HEK293 (cell line): ENCODE results near the gene CPA5.

Experiments used
- CTCF ChIA-PET: fragments of 350-600 bp; formaldehyde crosslinking; extraction: SDS; loops from one replicate; lab custom pipeline; 2021; ENCODE audit warnings: antibody characterized with exemption; lab: Yijun Ruan, JAX
- POLR2A ChIA-PET: fragments of 300-600 bp; formaldehyde crosslinking; extraction: SDS; loops from one replicate; lab custom pipeline; 2020; ENCODE audit warnings: antibody characterized with exemption, inconsistent platforms; lab: Yijun Ruan, JAX
- H3K27ac ChIP-seq: fragments of 200-500 bp; sonication (Bioruptor generic); 2 replicates; pipeline ENCODE4 v1.5.1; 2014; ENCODE audit warnings: low read depth, low read length, control low read depth, inconsistent platforms; ENCODE audit errors: extremely low read depth
- H3K36me3 ChIP-seq, 2 experiments: fragments of 200-500 bp in 1 of 2; sonication (Bioruptor generic) in 1 of 2; 1 replicate in 1 of 2; 2 replicates in 1 of 2; pipeline ENCODE4 v1.5.1; 2014 to 2017; ENCODE audit warnings: inconsistent platforms in 2 of 2, low read length in 2 of 2; ENCODE audit not compliant: control insufficient read depth in 2 of 2, insufficient read depth in 1 of 2
- H3K4me1 ChIP-seq: fragments of 200-500 bp; sonication (Bioruptor generic); 2 replicates; pipeline ENCODE4 v1.5.1; 2014; ENCODE audit warnings: mild to moderate bottlenecking, low read length, inconsistent platforms; ENCODE audit not compliant: control insufficient read depth, insufficient read depth
- H3K4me3 ChIP-seq: 2 replicates; pipeline ENCODE4 v1.5.1; 2011; ENCODE audit warnings: low read depth, mild to moderate bottlenecking, control low read depth, low read length, moderate library complexity
- H3K9me3 ChIP-seq: fragments of 200-500 bp; sonication (Bioruptor generic); 2 replicates; pipeline ENCODE4 v1.5.1; 2014; ENCODE audit warnings: low read depth, low read length, inconsistent platforms; ENCODE audit not compliant: control insufficient read depth, insufficient read depth
- BCL11A ChIP-seq: fragments of 450-650 bp; formaldehyde crosslinking; IDR thresholded peaks from 2 replicates; pipeline ENCODE4 v1.5.1; 2016; ENCODE audit warnings: low read depth, missing biosample characterization, missing genetic modification characterization
- KLF9 ChIP-seq: fragments of 450-650 bp; formaldehyde crosslinking; IDR thresholded peaks from 2 replicates; pipeline ENCODE4 v1.5.1; 2016; ENCODE audit warnings: missing biosample characterization, missing genetic modification characterization, low read depth
- MZF1 ChIP-seq: fragments of 450-650 bp; formaldehyde crosslinking; IDR thresholded peaks from 2 replicates; pipeline ENCODE4 v1.5.1; 2017; ENCODE audit warnings: missing biosample characterization, missing genetic modification characterization, borderline replicate concordance
- OSR2 ChIP-seq: fragments of 450-650 bp; formaldehyde crosslinking; IDR thresholded peaks from 2 replicates; pipeline ENCODE4 v1.5.1; 2016; ENCODE audit warnings: missing biosample characterization, missing genetic modification characterization
- PATZ1 ChIP-seq: fragments of 450-650 bp; formaldehyde crosslinking; IDR thresholded peaks from 2 replicates; pipeline ENCODE4 v1.5.1; 2016; ENCODE audit warnings: missing biosample characterization, missing genetic modification characterization
- PRDM6 ChIP-seq: fragments of 450-650 bp; formaldehyde crosslinking; IDR thresholded peaks from 2 replicates; pipeline ENCODE4 v1.5.1; 2017; ENCODE audit warnings: missing biosample characterization, missing genetic modification characterization
- ZBTB17 ChIP-seq: fragments of 450-650 bp; formaldehyde crosslinking; IDR thresholded peaks from 2 replicates; pipeline ENCODE4 v1.5.1; 2016; ENCODE audit warnings: missing biosample characterization, missing genetic modification characterization
- ZBTB20 ChIP-seq: fragments of 450-650 bp; formaldehyde crosslinking; IDR thresholded peaks from 2 replicates; pipeline ENCODE4 v1.5.1; 2016; ENCODE audit warnings: missing biosample characterization, missing genetic modification characterization
- ZBTB48 ChIP-seq: fragments of 450-650 bp; formaldehyde crosslinking; IDR thresholded peaks from 2 replicates; pipeline ENCODE4 v1.5.1; 2016; ENCODE audit warnings: missing biosample characterization, missing genetic modification characterization
- ZBTB7A ChIP-seq: fragments of 450-650 bp; formaldehyde crosslinking; IDR thresholded peaks from 2 replicates; pipeline ENCODE4 v1.5.1; 2016; ENCODE audit warnings: low read depth, missing biosample characterization, missing genetic modification characterization
- ZFP41 ChIP-seq: fragments of 450-650 bp; formaldehyde crosslinking; IDR thresholded peaks from 2 replicates; pipeline ENCODE4 v1.5.1; 2016; ENCODE audit warnings: missing biosample characterization, missing genetic modification characterization, borderline replicate concordance
- ZNF221 ChIP-seq: fragments of 450-650 bp; formaldehyde crosslinking; IDR thresholded peaks from 2 replicates; pipeline ENCODE4 v1.5.1; 2017; ENCODE audit warnings: missing biosample characterization, missing genetic modification characterization, borderline replicate concordance
- ZNF274 ChIP-seq, 2 experiments: fragments of 200-500 bp in 1 of 2; fragments of 450-650 bp in 1 of 2; sonication (Bioruptor generic) in 1 of 2; formaldehyde crosslinking in 1 of 2; IDR thresholded peaks; 2 replicates each; pipeline versions ENCODE4 v1.5.1 to v1.6.1; 2014 to 2016; ENCODE audit warnings: borderline replicate concordance in 1 of 2, inconsistent platforms in 1 of 2, low read length in 1 of 2, missing biosample characterization in 1 of 2, missing genetic modification characterization in 1 of 2
- ZNF404 ChIP-seq: fragments of 450-650 bp; formaldehyde crosslinking; IDR thresholded peaks from 2 replicates; pipeline ENCODE4 v1.5.1; 2017; ENCODE audit warnings: missing biosample characterization, missing genetic modification characterization
- ZNF416 ChIP-seq: fragments of 450-650 bp; formaldehyde crosslinking; IDR thresholded peaks from 2 replicates; pipeline ENCODE4 v1.5.1; 2016; ENCODE audit warnings: missing biosample characterization, missing genetic modification characterization
- ZNF426 ChIP-seq: fragments of 450-650 bp; formaldehyde crosslinking; IDR thresholded peaks from 2 replicates; pipeline ENCODE4 v1.5.1; 2017; ENCODE audit warnings: missing biosample characterization, missing genetic modification characterization, mild to moderate bottlenecking, inconsistent platforms, moderate library complexity
- ZNF548 ChIP-seq: fragments of 450-650 bp; formaldehyde crosslinking; IDR thresholded peaks from 2 replicates; pipeline ENCODE4 v1.5.1; 2016; ENCODE audit warnings: missing biosample characterization, missing genetic modification characterization
- ZNF585B ChIP-seq: fragments of 450-650 bp; formaldehyde crosslinking; IDR thresholded peaks from 2 replicates; pipeline ENCODE4 v1.5.1; 2016; ENCODE audit warnings: missing biosample characterization, missing genetic modification characterization
- ZNF639 ChIP-seq: fragments of 450-650 bp; formaldehyde crosslinking; IDR thresholded peaks from 2 replicates; pipeline ENCODE4 v1.5.1; 2016; ENCODE audit warnings: missing biosample characterization, missing genetic modification characterization
- ZNF768 ChIP-seq: fragments of 450-650 bp; formaldehyde crosslinking; IDR thresholded peaks from 2 replicates; pipeline ENCODE4 v1.5.1; 2018; ENCODE audit warnings: missing biosample characterization, mild to moderate bottlenecking, missing genetic modification characterization
- ZNF792 ChIP-seq: fragments of 450-650 bp; formaldehyde crosslinking; IDR thresholded peaks from 2 replicates; pipeline ENCODE4 v1.5.1; 2016; ENCODE audit warnings: missing biosample characterization, missing genetic modification characterization
- ZSCAN4 ChIP-seq: fragments of 450-650 bp; formaldehyde crosslinking; IDR thresholded peaks from 2 replicates; pipeline ENCODE4 v1.5.1; 2017; ENCODE audit warnings: missing biosample characterization, missing genetic modification characterization
- ZSCAN5A ChIP-seq: fragments of 450-650 bp; formaldehyde crosslinking; IDR thresholded peaks from 2 replicates; pipeline ENCODE4 v1.5.1; 2016; ENCODE audit warnings: missing biosample characterization, missing genetic modification characterization

CPA5 gene

GRCh38 chr7:130369110-130369711 is 24.6 kb downstream of the CPA5 start:
- ChIA-PET CTCF (no interaction called here), POLR2A (no interaction called here)
- Histone ChIP-seq H3K4me1 (peaks cover 24% of the 10 kb centered on the region), H3K9me3 (no peaks in the 10 kb centered on the region), H3K36me3 (no peaks in the 10 kb centered on the region), H3K27ac (peak overlapping the region; percentile 17; the same call in 1 of the 2 replicates), H3K4me3 (no peak overlapping the region)
- TF ChIP-seq ZBTB48 (tag by site-specific recombination) (peak; percentile 84), ZNF792 (tag by site-specific recombination) (no peak), ZBTB17 (tag by site-specific recombination) (peak; percentile 35; the same call in 1 of the 2 replicates), ZFP41 (tag by site-specific recombination) (no peak), ZSCAN4 (tag by site-specific recombination) (peak; percentile 99)

- Histone ChIP-seq H3K9me3 (no peaks in the 10 kb centered on the region), H3K4me1 (peaks cover 19% of the 10 kb centered on the region), H3K36me3 (no peaks in the 10 kb centered on the region), H3K4me3 (no peak overlapping the region), H3K27ac (peak overlapping the region; percentile 17; the same call in 1 of the 2 replicates)
- ChIA-PET POLR2A (no interaction called here), CTCF (no interaction called here)
- TF ChIP-seq ZBTB17 (tag by site-specific recombination) (no peak), ZNF768 (tag by site-specific recombination) (no peak), PRDM6 (no peak), ZNF548 (tag by site-specific recombination) (no peak), ZNF404 (tag by site-specific recombination) (no peak), ZNF585B (tag by site-specific recombination) (no peak)
Observed at GRCh38 chr7:130369831-130370550, 25.4 kb downstream of the CPA5 start.

GRCh38 chr7:130371046-130371445 is 26.4 kb downstream of the CPA5 start:
- no peaks in the 10 kb centered on the region for H3K9me3 ChIP-seq
- H3K4me1 ChIP-seq, result peaks cover 11% of the 10 kb centered on the region
- ChIA-PET CTCF (no interaction called here), POLR2A (no interaction called here)
- no peaks in the 10 kb centered on the region for H3K36me3 ChIP-seq
- no peak overlapping the region for H3K27ac ChIP-seq
- no peak overlapping the region for H3K4me3 ChIP-seq
- TF ChIP-seq BCL11A (no peak), ZNF221 (tag by site-specific recombination) (no peak), ZNF416 (tag by site-specific recombination) (no peak), ZBTB20 (tag by site-specific recombination) (no peak), ZNF639 (tag by site-specific recombination) (no peak), OSR2 (no peak), MZF1 (tag by site-specific recombination) (no peak), ZSCAN5A (tag by site-specific recombination) (no peak), ZNF426 (tag by site-specific recombination) (no peak), PATZ1 (tag by site-specific recombination) (no peak), ZBTB7A (tag by site-specific recombination) (no peak), KLF9 (no peak), ZNF274 (IDR thresholded peaks at IDR 0.05; ENCODE audit: low read length) (no peak), ZNF274 (tag by site-specific recombination; IDR thresholded peaks at IDR 0.05; ENCODE audit: borderline replicate concordance) (no peak)
